ENCODE measurements around the gene EFHC1.

Gene EFHC1

DNA sequence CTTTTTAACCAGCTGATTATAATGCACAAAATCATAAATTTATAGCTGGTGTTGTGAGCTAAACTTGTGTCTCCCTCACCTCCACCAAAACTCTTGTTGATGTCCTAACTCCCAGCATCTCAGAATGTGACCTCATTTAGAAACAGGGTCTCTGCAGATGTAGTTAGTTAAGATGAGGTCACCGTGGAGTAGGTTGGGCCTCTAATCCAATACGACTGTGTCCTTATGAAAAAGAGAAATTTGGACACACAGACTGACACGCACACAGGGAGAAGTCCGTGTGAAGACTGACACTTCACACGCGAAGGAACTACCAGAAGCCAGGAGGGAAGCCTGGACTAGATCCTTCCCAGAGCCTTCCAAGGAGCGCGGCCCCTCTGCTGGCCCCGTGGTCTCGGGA lies 110.2 kb downstream of the EFHC1 start:
- POLR2A ChIA-PET = interaction anchor here (1.1 kb wide), 1 partner anchor 65 kb away, joined by 3 read pairs; no protein-coding TSS in a partner anchor
- CTCF ChIA-PET = interaction anchor here (1.2 to 1.4 kb wide), 3 partner anchors 11 to 67 kb away, joined by 3 to 4 read pairs (median 3); no protein-coding TSS in a partner anchor
- no peak overlapping the region for H3K4me3 ChIP-seq (ENCODE audit: low read depth, low read length)
- DNase-seq (ENCODE audit: low read depth, low spot score) = no peak
- TF ChIP-seq, protein P1, sequence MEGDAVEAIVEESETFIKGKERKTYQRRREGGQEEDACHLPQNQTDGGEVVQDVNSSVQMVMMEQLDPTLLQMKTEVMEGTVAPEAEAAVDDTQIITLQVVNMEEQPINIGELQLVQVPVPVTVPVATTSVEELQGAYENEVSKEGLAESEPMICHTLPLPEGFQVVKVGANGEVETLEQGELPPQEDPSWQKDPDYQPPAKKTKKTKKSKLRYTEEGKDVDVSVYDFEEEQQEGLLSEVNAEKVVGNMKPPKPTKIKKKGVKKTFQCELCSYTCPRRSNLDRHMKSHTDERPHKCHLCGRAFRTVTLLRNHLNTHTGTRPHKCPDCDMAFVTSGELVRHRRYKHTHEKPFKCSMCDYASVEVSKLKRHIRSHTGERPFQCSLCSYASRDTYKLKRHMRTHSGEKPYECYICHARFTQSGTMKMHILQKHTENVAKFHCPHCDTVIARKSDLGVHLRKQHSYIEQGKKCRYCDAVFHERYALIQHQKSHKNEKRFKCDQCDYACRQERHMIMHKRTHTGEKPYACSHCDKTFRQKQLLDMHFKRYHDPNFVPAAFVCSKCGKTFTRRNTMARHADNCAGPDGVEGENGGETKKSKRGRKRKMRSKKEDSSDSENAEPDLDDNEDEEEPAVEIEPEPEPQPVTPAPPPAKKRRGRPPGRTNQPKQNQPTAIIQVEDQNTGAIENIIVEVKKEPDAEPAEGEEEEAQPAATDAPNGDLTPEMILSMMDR (IDR thresholded peaks at IDR 0.05; ENCODE audit: insufficient read depth, low read length, missing control alignments) = no peak

GRCh38 chr6:52531396-52531795 lies 111.3 kb downstream of the EFHC1 start:
- no peak for DNase-seq (ENCODE audit: low read depth, low spot score)
- ChIA-PET POLR2A (interaction anchor here (1.1 to 1.6 kb wide), 2 partner anchors 14 to 64 kb away, joined by 3 read pairs; no protein-coding TSS in a partner anchor), CTCF (interaction anchor here (1.1 to 2.2 kb wide), 6 partner anchors 10 to 131 kb away, joined by 3 to 7 read pairs (median 4); no protein-coding TSS in a partner anchor)
- H3K4me3 ChIP-seq (ENCODE audit: low read depth, low read length) = no peak overlapping the region
- TF ChIP-seq, protein P1 (IDR thresholded peaks at IDR 0.05; ENCODE audit: insufficient read depth, low read length, missing control alignments) = no peak

DNA sequence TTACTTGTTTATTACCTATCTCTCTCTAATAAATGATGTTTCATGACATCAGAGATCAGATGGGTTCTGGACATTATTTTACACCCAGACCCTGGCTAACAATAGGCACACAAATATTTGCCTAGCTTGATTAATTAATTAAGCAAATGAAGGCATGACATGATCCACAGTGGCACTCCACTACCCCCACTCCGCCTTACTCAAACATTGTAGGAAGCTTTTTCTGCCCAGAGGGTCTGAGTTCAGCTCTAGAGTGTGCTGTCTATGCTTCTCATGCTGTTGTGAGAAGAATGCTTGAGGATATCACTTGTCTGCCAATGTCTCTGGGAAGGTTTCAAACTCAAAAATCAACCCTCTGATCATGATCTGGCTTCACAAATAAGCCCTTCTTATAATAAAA lies 111.7 kb downstream of the EFHC1 start:
- no peak overlapping the region for H3K4me3 ChIP-seq (ENCODE audit: low read depth, low read length)
- ChIA-PET CTCF (interaction anchor here (1.1 to 2.2 kb wide), 3 partner anchors 13 to 132 kb away, joined by 3 to 7 read pairs (median 4); no protein-coding TSS in a partner anchor), POLR2A (interaction anchor here (1.6 kb wide), 1 partner anchor 14 kb away, joined by 3 read pairs; no protein-coding TSS in a partner anchor)
- no peak for DNase-seq (ENCODE audit: low read depth, low spot score)
- TF ChIP-seq, protein P1 (IDR thresholded peaks at IDR 0.05; ENCODE audit: insufficient read depth, low read length, missing control alignments) = no peak

DNA sequence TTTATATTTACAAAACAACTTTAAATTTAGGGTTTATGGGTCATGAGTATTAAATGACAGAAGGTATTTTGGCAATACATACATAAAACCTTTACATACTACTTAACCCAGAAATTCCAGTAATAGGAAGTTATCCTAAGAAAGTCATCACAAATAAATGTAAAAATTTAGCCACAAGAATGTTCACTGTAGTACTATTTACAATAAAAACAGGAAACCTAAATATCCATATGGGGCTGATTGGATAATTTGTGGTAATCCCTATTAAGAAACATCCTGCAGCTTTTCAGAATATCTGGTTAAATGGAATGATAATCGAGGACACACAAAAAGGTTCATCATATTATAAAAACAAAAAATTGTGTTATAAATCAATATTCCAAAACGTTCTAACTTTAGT lies 112.3 kb downstream of the EFHC1 start:
- ChIA-PET POLR2A (interaction anchor here (1.6 kb wide), 1 partner anchor 15 kb away, joined by 3 read pairs; no protein-coding TSS in a partner anchor), CTCF (interaction anchor here (1.1 to 2.2 kb wide), 3 partner anchors 14 to 132 kb away, joined by 3 to 7 read pairs (median 4); no protein-coding TSS in a partner anchor)
- H3K4me3 ChIP-seq (ENCODE audit: low read depth, low read length) = no peak overlapping the region
- DNase-seq (ENCODE audit: low read depth, low spot score) = no peak
- TF ChIP-seq, protein P1 (IDR thresholded peaks at IDR 0.05; ENCODE audit: insufficient read depth, low read length, missing control alignments) = no peak

DNA sequence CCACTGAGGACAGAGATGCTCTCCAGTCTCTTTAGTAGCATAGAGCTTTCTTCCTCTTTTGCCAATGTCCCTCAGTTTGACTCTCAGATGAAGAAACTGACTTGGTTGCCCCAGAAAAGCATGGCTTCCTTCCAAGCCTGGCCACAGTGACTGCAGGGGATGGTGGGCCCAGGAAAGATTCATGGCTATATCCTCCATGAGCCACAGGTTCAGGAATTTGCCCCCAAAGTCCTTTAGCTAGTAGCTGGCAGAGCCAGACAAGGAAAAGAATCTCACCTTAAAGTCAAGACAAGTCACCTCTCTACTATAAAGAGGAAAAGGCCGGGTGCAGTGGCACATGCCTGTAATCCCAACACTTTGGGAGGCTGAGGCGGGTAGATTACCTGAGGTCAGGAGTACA lies 113.3 kb downstream of the EFHC1 start:
- TF ChIP-seq, protein P1 (IDR thresholded peaks at IDR 0.05; ENCODE audit: insufficient read depth, low read length, missing control alignments) = no peak
- DNase-seq (ENCODE audit: low read depth, low spot score) = no peak
- ChIA-PET POLR2A (interaction anchor here (0.5 kb wide), 1 partner anchor 141 kb away, joined by 5 read pairs; no protein-coding TSS in a partner anchor), CTCF (interaction anchor here (6.1 kb wide), 1 partner anchor 118 kb away, joined by 31 read pairs; no protein-coding TSS in a partner anchor)
- no peak overlapping the region for H3K4me3 ChIP-seq (ENCODE audit: low read depth, low read length)

- TF ChIP-seq, protein P1 (IDR thresholded peaks at IDR 0.05; ENCODE audit: insufficient read depth, low read length, missing control alignments) = no peak
- no peak for DNase-seq (ENCODE audit: low read depth, low spot score)
- no peak overlapping the region for H3K4me3 ChIP-seq (ENCODE audit: low read depth, low read length)
- POLR2A ChIA-PET = interaction anchor here (0.9 kb wide), 1 partner anchor 42 kb away, joined by 4 read pairs; no protein-coding TSS in a partner anchor
- CTCF ChIA-PET = interaction anchor here (0.6 to 6.1 kb wide), 5 partner anchors 11 to 118 kb away, joined by 3 to 31 read pairs (median 8); no protein-coding TSS in a partner anchor
Measured at GRCh38 chr6:52534363-52534762, 114.2 kb downstream of the EFHC1 start.

All from AG04449 (cell line).